Activated T-cell treated with anti-CD3 and anti-CD28 coated beads for 48 hours (primary cell): ENCODE measurements around the gene CENPE.
"Not testable (repeated sequence)": the region's sequence is repeated elsewhere in the genome, so short reads cannot be mapped to it uniquely, and the experiment has no call there.

Experiments
- DNase-seq: peaks from one replicate; pipeline ENCODE4 v3.0.0-alpha.2; 2020; ENCODE audit warnings: low read depth

Gene CENPE

DNA sequence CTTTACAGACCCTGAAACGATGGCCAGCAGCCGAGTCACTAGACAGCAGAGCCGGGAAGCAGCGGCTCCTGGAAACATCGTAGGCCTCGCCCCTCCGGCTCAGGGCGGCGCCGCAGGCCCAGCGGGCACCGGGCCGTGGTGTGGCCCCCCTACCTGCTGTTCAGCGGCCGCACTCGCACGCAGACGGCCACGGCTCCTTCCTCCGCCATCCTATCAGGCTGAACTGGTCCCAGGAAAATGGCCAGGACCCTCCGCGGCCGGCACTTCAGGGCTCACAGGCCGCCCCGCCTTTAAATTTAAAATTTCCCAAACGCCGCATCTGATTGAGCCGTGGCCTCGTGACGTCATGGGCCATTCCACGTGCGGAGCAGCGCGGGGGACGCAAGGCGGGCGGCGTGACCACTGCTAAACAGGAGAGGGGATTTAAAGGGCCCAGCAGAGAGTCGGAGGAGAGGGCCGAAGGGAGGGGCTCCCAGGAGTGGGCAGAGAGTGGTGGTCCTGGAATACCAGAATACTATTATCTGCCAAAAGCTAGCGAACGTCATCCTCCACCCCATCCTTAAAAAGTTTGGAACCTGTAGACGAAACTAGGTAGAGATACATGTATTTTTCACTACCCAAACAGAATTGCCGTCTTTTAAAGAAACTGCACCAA is at the start of gene CENPE:
Gene CENPE (minus strand): TSS at position 233 of the 655 bp plus-strand sequence. CDS start 24 bp downstream, at position 209.
- peak; percentile 83 for DNase-seq

GRCh38 chr4:103244251-103244650 is 46.1 kb upstream of the CENPE start:
- DNase-seq, result no peak

DNA sequence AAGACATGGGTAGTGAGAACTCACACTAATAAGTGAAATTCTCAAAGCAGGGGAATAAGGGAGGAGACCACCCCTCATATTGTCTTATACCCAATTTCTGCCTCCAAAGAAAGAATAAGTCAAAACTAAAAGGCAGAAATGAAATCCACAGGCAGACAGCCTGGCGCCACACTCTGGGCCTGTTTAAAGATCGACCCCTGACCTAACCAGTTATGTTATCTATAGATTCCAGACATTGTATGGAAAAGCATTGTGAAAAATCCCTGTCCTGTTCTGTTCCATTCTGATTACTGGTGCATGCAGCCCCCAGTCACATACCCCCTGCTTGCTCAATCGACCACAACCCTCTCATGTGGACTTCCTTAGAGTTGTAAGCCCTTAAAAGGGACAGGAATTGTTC is 32.8 kb upstream of the CENPE start:
- DNase-seq, result not testable (repeated sequence)

DNA sequence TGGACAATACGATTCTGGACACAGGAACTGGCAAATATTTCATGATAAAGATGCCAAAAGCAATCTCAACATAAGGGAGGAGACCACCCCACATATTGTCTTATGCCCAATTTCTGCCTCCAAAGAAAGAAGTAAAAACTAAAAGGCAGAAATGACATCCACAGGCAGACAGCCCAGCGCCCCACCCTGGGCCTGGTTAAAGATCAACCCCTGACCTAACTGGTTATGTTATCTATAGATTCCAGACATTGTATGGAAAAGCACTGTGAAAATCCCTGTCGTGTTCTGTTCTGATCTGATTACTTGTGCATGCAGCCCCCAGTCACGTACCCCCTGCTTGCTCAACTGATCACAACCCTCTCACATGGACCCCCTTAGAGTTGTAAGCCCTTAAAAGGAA is 25.4 kb upstream of the CENPE start:
- DNase-seq, result not testable (repeated sequence)

DNA sequence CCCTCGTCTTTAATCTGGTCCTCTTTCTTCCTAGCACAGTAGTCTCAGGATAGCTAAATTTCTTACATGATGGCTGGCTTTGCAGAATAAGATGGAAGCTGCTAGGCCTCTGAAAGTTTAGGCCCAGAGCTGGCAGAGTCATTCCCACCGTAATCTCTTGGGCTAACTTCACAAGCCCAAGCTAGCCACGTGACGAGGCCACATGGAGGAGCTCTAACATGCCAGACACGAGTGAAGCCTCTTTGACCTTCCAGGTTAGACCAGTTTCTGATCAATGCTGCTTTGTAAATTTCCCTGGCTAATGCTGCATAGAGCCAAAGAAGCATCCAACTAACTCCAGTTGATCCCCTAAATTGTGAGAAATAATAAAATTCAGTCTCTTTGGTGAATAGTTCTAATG is 9.5 kb upstream of the CENPE start:
- no peak for DNase-seq

GRCh38 chr4:103204111-103204510 is 6.0 kb upstream of the CENPE start:
- DNase-seq, result no peak

GRCh38 chr4:103201724-103202123 is 3.6 kb upstream of the CENPE start:
- DNase-seq, result no peak

DNA sequence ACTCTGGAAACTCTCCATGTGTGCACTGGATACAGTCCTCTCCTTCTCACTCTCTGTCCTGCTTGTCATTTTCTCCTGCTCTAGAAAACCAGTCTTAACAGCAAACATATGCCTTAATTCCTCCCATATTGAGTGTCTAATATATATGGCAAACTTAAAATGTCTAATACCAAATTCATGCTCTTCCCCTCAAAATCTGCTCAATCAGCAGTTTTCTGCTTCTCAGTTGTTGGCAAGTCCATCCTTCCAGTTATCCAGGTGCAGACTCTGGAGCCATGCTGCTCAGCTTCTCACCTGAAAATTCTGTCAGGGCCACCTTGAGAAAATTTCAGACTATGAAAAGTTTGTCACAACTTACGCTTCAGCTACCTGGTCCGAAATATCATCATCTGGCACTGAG is 3.1 kb upstream of the CENPE start:
- no peak for DNase-seq

DNA sequence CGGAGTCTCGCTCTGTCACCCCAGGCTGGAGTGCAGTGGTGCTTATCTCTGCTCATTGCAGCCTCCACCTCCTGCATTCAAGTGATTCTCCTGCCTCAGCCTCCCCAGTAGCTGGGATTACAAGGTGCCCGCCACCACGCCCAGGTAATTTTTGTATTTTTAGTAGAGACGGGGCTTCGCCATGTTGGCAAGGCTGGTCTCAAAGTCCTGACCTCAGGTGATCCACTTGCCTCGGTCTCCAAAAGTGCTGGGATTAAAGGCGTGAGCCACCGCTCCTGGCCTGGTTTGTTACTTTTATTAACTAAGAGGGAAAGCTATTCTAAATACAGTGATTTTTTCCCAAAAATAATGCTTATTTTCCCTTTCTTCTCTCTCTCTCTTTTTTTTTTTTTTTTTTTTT is 866 bp upstream of the CENPE start:
- DNase-seq, result no peak

- DNase-seq, result no peak
Observed at GRCh38 chr4:103197765-103198110, 405 bp downstream of the CENPE start.

DNA sequence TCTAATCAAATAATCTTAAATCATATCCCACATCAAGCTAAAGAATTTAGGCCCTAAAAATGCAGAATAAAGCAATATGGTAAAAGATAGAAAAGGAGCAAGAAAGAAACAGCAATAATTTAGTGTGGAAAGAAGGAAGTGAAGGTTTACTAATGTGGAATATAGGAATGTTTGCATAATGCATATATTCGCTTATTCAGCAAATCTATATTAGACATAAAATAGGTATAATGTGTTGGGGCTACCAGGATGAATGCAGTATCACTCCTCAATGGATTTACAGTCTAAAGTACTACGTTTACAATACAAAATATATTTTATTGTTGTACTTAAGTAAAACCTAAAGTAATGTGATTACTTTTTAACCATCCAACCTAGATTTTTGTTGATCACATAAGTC is 4.7 kb downstream of the CENPE start:
- no peak for DNase-seq

DNA sequence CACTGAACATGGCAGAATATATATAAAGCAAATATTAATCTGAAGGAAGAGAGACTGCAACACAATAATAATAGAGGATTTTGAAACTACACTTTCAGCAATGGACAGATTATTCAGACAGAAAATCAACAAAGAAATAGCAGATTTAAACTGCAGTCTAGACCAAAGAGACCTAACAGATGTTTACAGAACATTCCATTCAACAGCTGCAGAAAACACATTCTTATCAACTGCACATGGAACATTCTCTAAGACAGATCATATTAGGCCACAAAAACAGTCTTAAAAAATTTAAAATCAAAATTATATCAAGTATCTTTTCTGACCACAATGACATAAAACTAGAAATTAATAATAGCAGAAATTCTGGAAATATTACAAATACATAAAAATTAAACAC is 27.1 kb downstream of the CENPE start:
- DNase-seq, result no peak

- DNase-seq, result not testable (repeated sequence)
Observed at GRCh38 chr4:103169750-103170149, 28.4 kb downstream of the CENPE start.

GRCh38 chr4:103168993-103169392 is 29.1 kb downstream of the CENPE start:
- no peak for DNase-seq

GRCh38 chr4:103162176-103162575 is 36.0 kb downstream of the CENPE start:
- no peak for DNase-seq

DNA sequence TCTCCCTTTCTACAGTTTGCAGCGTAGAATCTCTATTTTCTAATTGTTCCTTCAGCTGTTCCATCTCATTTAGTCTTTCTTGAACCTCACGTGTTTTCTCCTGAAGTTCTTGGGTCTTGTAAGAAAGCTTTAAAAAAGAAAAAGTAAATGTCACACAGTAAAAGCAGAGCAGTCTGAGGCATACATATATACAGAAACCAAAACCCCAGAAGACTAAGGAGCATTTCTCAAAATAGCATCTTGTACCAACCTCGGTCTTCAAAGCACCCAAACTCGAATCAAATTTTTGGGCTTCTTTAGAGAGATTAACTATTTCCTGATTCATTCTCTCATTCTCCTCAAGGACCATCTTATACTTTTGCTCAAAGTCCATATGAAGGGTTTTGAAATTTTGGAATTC is 39.4 kb downstream of the CENPE start:
- DNase-seq, result no peak

DNA sequence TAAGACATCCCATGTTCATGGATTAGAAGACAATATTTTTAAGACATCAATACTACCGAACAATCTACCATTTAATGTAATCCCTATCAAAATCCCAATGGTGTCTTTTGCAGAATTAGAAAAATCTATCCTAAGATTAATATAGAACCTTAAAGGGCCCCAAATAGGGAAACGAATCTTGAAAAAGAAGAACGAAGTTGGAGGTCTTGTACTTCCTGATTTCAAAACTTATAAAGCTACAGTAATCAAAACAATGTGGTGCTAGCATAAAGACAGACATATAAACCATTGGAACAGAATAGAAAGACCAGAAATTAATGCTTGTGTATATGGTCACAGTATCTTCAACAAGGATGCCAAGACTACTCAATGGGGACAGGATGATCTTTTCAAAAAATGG is 42.0 kb downstream of the CENPE start:
- DNase-seq, result no peak

- no peak for DNase-seq
Observed at GRCh38 chr4:103152381-103152780, 45.8 kb downstream of the CENPE start.

DNA sequence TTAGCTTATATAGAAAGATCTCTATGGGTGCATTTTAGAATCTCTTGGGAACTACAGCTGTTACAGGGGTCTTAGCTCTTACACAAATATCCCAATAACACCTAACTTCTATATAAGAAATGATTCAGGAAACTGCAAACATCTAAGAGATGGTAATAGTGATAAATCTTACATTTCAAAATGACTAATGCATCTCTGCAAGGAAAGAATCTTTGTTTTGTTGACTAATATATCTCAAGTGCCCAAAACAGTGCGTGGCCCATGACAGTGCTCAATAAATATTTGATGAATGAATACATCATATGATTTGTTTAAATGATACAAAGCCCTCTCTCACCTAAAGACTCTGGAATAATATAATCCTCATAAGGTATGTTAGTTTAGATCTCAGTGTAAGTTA is 47.5 kb downstream of the CENPE start:
- no peak for DNase-seq

GRCh38 chr4:103144926-103145325 is 53.2 kb downstream of the CENPE start:
- DNase-seq, result no peak

GRCh38 chr4:103137446-103137827 is 60.7 kb downstream of the CENPE start:
- no peak for DNase-seq

- no peak for DNase-seq
Observed at GRCh38 chr4:103136671-103137445, 61.3 kb downstream of the CENPE start.

GRCh38 chr4:103129174-103129573 is 69.0 kb downstream of the CENPE start:
- DNase-seq, result no peak

DNA sequence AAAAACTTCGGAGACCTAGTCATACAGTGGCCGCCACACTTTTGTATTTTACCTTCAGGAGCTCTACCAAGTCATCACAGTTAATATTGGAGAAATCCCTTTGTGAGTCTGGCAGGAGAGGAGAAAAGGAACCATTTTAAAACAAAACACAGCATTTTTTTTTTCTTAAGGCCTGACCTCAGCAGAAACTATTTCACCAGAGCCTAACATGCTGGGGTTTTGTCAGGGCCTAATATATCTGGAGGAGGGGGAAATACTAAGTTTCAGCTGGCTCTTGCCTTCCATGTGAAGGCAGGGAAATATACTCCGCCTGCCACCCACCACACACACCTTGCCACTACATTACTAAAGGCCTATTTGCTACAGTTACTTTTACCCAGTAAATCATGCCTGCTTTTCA is 72.0 kb downstream of the CENPE start:
- no peak for DNase-seq
